ENCODE data around the gene CCNF.

Gene CCNF

DNA sequence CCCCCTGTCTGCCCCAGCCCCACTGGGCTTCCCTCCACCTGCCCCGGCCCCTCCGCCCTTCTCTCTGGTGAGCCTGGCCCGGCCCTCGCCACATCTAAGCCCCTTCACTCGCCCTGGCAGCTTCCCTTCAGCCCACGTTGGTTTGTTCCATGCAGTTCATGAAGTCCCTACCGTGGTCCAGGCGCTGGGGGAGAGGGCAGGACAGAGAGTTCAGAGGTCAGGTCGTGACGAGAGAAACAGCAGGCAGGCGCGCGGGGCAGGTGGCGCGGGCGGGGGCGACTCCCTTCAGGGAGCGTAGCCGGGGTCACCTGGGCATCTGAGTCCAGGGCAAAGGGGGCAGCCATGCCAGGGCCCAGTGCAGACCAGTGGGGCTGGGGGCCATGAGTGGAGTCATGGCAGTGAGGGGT is 21.7 kb downstream of the CCNF start:
- Mint-ChIP-seq H3K4me3 (no peak overlapping the region), H3K27me3 (no peaks in the 10 kb centered on the region), H3K27ac (ENCODE audit: low read depth) (no peak overlapping the region), H3K9me3 (no peaks in the 10 kb centered on the region), H3K4me1 (no peaks in the 10 kb centered on the region), H3K36me3 (ENCODE audit: insufficient read depth) (peaks cover 14% of the 10 kb centered on the region)
- ATAC-seq (replicated peaks; ENCODE audit: extremely low read depth, poor library complexity, severe bottlenecking) (no peak), DNase-seq (ENCODE audit: low spot score in 2 of 2) (no peak)

DNA sequence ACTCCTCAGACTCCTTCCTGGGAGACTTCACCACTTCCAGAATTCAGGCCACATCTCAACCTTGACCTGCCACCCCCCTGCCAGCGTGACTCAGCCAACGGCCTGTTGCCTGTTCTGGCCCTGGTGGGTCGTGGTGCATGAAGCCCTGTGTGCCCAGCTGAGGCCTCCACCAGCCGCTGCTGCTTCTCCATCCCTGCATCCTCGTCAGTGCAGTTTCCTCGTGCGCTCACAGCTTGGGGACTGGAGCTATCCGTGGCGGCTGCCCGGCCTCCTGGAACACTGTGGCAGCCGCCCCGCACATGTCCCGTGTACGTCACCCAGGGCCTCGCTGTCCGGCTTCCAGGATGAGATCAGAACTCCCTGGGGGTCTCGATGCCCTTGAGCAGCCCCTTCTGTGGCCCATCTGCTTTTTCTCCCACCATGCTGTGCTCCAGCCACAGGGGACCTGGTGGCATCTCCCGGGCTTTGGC is 22.6 kb downstream of the CCNF start:
- no peak for DNase-seq (ENCODE audit: low spot score in 2 of 2)
- Mint-ChIP-seq H3K27me3 (no peaks in the 10 kb centered on the region), H3K36me3 (ENCODE audit: insufficient read depth) (peaks cover 11% of the 10 kb centered on the region), H3K27ac (ENCODE audit: low read depth) (no peak overlapping the region), H3K4me3 (no peak overlapping the region), H3K4me1 (no peaks in the 10 kb centered on the region), H3K9me3 (no peaks in the 10 kb centered on the region)
- ATAC-seq (replicated peaks; ENCODE audit: extremely low read depth, poor library complexity, severe bottlenecking): no peak

DNA sequence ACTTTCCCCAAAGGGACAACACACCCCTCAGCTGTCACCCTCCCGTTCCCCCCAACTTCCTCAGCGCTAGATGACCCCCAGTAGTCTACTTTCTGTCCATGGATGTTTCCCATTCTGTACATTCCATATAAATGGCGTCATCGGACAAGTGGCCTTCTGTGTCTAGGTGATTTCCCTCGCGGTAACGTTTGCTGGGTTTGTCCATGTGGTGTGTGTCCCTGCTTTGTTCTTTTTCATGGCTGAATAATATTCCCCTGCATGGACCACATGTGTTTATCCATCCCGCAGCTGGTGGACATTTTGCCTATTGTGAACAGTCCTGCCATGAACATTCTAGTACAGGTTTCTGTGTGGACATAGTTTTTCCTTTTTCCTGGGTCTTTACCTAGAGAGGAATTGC is 23.4 kb downstream of the CCNF start:
- Mint-ChIP-seq H3K4me3 (no peak overlapping the region), H3K36me3 (ENCODE audit: insufficient read depth) (peaks cover 11% of the 10 kb centered on the region), H3K4me1 (no peaks in the 10 kb centered on the region), H3K9me3 (no peaks in the 10 kb centered on the region), H3K27me3 (no peaks in the 10 kb centered on the region), H3K27ac (ENCODE audit: low read depth) (no peak overlapping the region)
- DNase-seq (ENCODE audit: low spot score in 2 of 2): no peak
- ATAC-seq (replicated peaks; ENCODE audit: extremely low read depth, poor library complexity, severe bottlenecking): no peak

DNA sequence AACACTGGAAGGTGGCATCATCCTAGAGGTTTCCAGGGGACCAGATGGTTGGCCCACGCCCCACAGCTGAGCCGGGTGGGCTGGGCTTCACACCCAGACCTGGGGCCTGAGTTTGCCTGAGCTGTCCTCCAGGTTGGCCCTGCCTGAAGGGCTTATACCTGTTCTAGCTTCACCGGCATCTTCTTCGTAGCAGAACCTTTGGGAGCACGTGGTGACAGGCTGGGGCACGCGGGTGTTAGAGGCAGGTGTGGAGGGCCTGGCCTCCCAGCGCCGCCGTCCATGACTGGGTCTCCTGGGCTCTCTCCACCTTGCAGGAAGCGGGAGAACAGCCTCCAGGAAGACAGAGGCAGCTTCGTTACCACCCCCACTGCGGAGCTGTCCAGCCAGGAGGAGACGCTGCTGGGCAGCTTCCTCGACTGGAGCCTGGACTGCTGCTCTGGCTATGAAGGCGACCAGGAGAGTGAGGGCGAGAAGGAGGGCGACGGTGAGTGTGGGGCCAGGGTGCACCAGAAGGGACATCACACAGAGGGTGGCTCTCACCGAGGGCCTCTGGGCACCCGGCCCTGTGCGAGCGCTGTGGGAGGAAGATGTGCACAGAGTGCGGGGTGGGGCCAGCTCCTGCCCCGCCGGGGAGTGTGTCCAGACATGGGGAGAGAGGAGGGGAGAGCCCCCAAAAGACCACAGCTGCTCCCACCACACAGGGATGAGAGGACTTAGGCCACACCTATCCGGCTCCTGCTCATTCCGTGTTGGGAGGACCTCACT is 26.0 kb downstream of the CCNF start:
- Mint-ChIP-seq H3K4me1 (peaks cover 6% of the 10 kb centered on the region), H3K27me3 (no peaks in the 10 kb centered on the region), H3K4me3 (no peak overlapping the region), H3K36me3 (ENCODE audit: insufficient read depth) (peaks cover 13% of the 10 kb centered on the region), H3K27ac (ENCODE audit: low read depth) (no peak overlapping the region), H3K9me3 (no peaks in the 10 kb centered on the region)
- DNase-seq (ENCODE audit: low spot score in 2 of 2) (no peak), ATAC-seq (replicated peaks; ENCODE audit: extremely low read depth, poor library complexity, severe bottlenecking) (no peak)

DNA sequence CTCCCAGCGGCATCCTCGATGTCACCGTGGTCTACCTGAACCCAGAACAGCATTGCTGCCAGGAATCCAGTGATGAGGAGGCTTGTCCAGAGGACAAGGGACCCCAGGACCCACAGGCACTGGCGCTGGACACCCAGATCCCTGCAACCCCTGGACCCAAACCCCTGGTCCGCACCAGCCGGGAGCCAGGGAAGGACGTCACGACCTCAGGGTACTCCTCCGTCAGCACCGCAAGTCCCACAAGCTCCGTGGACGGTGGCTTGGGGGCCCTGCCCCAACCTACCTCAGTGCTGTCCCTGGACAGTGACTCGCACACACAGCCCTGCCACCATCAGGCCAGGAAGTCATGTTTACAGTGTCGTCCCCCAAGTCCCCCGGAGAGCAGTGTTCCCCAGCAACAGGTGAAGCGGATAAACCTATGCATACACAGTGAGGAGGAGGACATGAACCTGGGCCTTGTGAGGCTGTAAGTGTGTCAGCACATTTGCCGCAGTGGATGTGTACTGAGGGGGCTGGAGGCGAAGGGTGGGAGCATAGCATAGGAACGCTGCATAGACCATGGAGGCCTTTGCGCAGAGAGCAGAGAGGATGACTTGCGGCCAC is 27.4 kb downstream of the CCNF start:
- DNase-seq (ENCODE audit: low spot score in 2 of 2): no peak
- ATAC-seq (replicated peaks; ENCODE audit: extremely low read depth, poor library complexity, severe bottlenecking): no peak
- H3K4me3 Mint-ChIP-seq: no peak overlapping the region
- no peaks in the 10 kb centered on the region for H3K27me3 Mint-ChIP-seq
- peaks cover 6% of the 10 kb centered on the region for H3K4me1 Mint-ChIP-seq
- H3K9me3 Mint-ChIP-seq: no peaks in the 10 kb centered on the region
- H3K36me3 Mint-ChIP-seq (ENCODE audit: insufficient read depth): peaks cover 8% of the 10 kb centered on the region
- no peak overlapping the region for H3K27ac Mint-ChIP-seq (ENCODE audit: low read depth)

DNA sequence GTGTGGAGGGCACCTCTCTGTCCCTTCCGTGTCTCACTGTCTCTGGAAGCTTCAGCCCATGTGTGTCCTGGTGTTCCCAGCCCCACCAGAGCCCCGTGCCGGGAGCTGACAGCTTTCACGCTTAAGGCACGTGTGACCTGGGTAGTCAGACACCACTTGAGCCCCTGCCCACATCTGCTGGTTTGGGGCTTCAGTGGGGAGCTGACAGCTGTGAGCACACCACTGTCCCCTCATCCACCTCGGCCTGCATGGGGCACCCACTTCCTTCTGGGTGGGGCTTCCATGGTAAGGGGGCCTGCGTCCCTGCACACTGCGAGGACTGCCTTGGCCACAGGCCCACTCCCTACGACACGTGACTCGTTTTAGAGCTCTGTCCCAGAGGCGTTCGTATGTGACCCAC is 28.0 kb downstream of the CCNF start:
- Mint-ChIP-seq H3K4me3 (no peak overlapping the region), H3K27ac (ENCODE audit: low read depth) (no peak overlapping the region), H3K36me3 (ENCODE audit: insufficient read depth) (peaks cover 5% of the 10 kb centered on the region), H3K9me3 (no peaks in the 10 kb centered on the region), H3K27me3 (no peaks in the 10 kb centered on the region), H3K4me1 (peaks cover 6% of the 10 kb centered on the region)
- no peak for ATAC-seq (replicated peaks; ENCODE audit: extremely low read depth, poor library complexity, severe bottlenecking)
- no peak for DNase-seq (ENCODE audit: low spot score in 2 of 2)

DNA sequence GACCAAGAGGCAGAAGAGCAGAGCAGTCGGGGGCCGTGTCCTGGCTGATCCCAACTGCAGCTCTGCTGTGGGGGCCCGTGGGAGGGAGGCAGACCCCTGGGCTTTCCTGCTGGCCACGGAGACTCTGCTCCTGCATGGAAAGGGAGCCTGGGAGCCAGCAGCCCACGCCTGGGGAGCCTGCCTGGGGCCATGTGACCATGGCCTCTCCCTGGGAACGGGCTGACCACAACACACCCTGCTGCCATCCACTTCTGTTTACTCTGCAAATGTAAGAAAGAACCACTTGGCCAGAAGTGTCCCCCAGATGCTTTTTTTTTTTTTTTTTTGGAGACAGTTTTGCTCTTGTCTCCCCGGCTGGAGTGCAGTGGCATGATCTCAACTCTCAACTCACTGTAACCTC is 28.7 kb downstream of the CCNF start:
- Mint-ChIP-seq H3K9me3 (no peaks in the 10 kb centered on the region), H3K27me3 (no peaks in the 10 kb centered on the region), H3K27ac (ENCODE audit: low read depth) (no peak overlapping the region), H3K36me3 (ENCODE audit: insufficient read depth) (peaks cover 5% of the 10 kb centered on the region), H3K4me1 (peaks cover 6% of the 10 kb centered on the region), H3K4me3 (no peak overlapping the region)
- no peak for ATAC-seq (replicated peaks; ENCODE audit: extremely low read depth, poor library complexity, severe bottlenecking)
- no peak for DNase-seq (ENCODE audit: low spot score in 2 of 2)

DNA sequence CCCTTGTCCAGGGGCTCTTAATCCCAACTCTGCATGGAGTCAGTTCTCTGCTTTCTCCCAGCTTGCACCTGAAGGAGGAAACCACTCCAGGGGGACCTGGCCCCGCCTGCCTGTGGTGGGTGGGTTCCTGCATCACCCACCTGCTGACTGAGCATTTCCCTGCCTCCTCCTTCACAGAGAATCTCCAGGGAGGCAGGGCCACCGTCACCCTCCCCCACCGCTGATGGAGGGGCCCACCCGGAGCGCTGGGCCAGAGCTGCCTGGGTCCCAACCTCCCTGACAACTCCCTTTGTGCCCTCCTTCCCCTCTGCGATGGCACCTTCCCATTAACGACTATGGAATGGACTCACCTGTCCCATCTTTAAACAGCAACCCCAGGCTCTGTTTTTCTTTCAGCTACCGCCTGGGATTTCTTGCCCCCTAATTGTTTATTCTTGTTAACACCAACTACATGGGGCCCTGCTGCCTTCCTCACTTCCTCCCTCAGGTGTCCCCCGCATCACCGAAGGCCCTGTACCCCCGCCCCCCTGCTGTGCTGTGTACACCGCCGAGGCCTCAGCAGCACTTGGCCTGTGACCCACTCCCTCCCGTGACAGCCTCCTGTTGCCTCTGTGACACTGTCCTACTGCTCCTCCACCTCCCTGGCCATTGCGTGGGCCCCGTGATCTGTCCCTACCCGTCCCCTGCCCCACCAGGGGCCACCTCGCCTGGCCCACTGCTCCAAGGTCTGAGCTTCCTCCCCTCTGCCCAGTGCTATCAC is 29.8 kb downstream of the CCNF start:
- Mint-ChIP-seq H3K9me3 (no peaks in the 10 kb centered on the region), H3K27ac (ENCODE audit: low read depth) (peak overlapping the region; percentile 24), H3K27me3 (no peaks in the 10 kb centered on the region), H3K36me3 (ENCODE audit: insufficient read depth) (peaks cover 5% of the 10 kb centered on the region), H3K4me3 (peak overlapping the region; percentile 76), H3K4me1 (peaks cover 6% of the 10 kb centered on the region)
- ATAC-seq (replicated peaks; ENCODE audit: extremely low read depth, poor library complexity, severe bottlenecking): no peak
- DNase-seq (ENCODE audit: low spot score in 2 of 2): no peak

DNA sequence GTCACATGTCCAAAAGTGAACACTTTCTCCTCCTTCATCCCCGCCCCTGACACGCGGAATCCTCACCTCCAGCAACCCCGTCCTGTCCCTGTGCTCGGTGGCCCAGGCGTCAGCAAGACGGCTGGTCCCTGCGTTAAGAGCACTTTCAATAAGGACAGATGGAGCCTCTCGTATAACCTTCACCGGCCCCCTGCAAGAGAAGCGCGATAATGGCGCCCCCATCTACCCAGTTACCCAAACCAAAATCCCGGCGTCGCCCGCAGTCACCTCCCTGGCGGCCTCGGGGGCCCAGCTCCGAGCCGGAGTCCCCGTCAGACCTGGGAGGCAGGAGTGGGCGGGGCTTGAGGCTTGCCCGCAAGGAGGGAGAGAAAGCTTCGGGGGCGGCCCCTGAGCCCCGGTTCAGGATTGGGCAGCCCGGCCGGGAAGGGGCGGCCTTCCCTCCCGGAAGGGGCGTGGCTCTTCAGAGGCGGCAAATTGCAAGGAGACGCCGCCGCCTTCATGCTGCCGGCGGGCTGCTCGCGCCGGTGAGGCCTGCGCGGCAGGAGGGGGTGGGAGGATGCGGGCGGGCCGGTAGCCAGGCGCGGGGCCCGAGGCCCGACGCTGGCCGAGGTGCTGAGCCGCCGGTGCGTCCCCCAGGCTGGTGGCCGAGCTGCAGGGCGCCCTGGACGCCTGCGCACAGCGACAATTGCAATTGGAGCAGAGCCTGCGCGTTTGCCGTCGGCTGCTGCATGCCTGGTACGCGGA is 30.6 kb downstream of the CCNF start, which contains the start of gene TEDC2:
TSS of gene TEDC2 (plus strand) at position 463 of the 744 bp plus-strand sequence. CDS start at position 499, 36 bp downstream.
- peak within 1 kb of the TSS; percentile 24 for H3K27ac Mint-ChIP-seq (ENCODE audit: low read depth)
- no peaks in the 10 kb centered on the region for H3K9me3 Mint-ChIP-seq
- peaks cover 3% of the 10 kb centered on the region for H3K36me3 Mint-ChIP-seq (ENCODE audit: insufficient read depth)
- H3K4me1 Mint-ChIP-seq: peaks cover 6% of the 10 kb centered on the region
- peak within 1 kb of the TSS; percentile 76 for H3K4me3 Mint-ChIP-seq
- peak; percentile 98 for ATAC-seq (replicated peaks; ENCODE audit: extremely low read depth, poor library complexity, severe bottlenecking)
- DNase-seq (ENCODE audit: low spot score in 2 of 2): peak; percentile 92 to 94
- H3K27me3 Mint-ChIP-seq: no peaks in the 10 kb centered on the region

DNA sequence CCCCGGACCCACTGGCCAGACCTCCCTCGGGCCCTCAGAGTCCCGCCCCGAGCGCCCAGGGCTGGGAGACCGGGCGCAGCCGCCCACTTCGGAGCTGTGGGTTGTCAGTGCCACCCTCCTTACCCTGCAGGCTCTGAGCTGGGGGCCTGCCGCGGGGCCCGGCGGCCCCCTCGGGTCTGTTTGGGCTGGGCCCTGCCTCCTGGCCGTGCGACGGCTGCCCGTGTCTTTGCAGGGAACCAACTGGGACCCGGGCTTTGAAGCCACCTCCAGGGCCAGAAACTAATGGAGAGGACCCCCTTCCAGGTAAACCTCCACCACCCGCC is 31.1 kb downstream of the CCNF start:
- Mint-ChIP-seq H3K36me3 (ENCODE audit: insufficient read depth) (peaks cover 3% of the 10 kb centered on the region), H3K27ac (ENCODE audit: low read depth) (no peak overlapping the region), H3K4me3 (no peak overlapping the region), H3K27me3 (no peaks in the 10 kb centered on the region), H3K4me1 (peaks cover 6% of the 10 kb centered on the region), H3K9me3 (no peaks in the 10 kb centered on the region)
- no peak for DNase-seq (ENCODE audit: low spot score in 2 of 2)
- peak; percentile 2 for ATAC-seq (replicated peaks; ENCODE audit: extremely low read depth, poor library complexity, severe bottlenecking)

DNA sequence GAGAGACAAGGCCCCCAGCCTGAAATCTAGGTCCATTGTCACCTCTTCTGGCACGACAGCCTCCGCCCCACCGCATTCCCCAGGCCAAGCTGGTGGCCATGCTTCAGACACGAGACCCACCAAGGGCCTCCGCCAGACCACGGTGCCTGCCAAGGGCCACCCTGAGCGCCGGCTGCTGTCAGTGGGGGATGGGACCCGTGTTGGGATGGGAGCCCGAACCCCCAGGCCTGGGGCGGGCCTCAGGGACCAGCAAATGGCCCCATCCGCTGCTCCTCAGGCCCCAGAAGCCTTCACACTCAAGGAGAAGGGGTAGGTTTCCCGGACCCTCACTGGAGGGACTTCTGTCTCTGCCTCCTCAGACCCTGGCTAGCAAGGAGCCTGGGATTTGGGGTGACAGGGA is 31.7 kb downstream of the CCNF start:
- H3K27me3 Mint-ChIP-seq: no peaks in the 10 kb centered on the region
- H3K4me3 Mint-ChIP-seq: no peak overlapping the region
- no peak overlapping the region for H3K27ac Mint-ChIP-seq (ENCODE audit: low read depth)
- no peaks in the 10 kb centered on the region for H3K9me3 Mint-ChIP-seq
- DNase-seq (ENCODE audit: low spot score in 2 of 2) (no peak), ATAC-seq (replicated peaks; ENCODE audit: extremely low read depth, poor library complexity, severe bottlenecking) (no peak)
- peaks cover 6% of the 10 kb centered on the region for H3K4me1 Mint-ChIP-seq
- peaks cover 3% of the 10 kb centered on the region for H3K36me3 Mint-ChIP-seq (ENCODE audit: insufficient read depth)

DNA sequence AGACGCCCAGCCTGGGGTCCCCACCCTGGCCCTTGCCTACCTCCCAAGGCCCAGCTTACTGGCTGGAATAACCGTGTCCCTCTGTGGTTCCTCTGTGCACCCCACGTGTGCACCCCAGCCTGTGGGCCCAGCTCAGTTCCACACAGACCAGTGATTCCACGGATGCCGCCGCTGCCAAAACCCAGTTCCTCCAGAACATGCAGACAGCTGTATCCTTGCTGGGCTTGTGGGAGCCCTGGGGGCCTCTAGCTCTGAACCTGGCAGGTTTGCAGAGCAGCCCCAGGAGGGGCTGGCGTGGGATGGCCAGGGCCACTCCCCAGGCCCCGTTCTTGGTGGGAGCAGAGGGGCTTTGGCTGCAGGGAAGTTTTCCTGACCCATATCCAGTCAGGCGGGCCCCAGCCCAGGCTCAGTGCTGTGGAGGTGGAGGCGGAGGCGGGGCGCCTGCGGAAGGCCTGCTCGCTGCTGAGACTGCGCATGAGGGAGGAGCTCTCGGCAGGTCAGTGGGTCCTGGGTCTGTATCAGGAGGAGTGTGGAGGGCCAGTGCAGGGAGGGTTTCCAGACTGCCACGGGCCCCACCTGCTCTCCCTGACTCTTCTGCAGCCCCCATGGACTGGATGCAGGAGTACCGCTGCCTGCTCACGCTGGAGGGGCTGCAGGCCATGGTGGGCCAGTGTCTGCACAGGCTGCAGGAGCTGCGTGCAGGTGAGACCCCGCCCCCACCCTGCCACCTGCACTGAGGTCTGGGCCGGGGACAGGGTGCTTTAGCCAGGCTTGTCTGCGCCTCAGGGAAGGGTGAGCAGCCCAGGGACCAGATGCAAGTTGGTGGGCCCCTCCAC is 33.0 kb downstream of the CCNF start:
- H3K27ac Mint-ChIP-seq (ENCODE audit: low read depth): no peak overlapping the region
- no peaks in the 10 kb centered on the region for H3K9me3 Mint-ChIP-seq
- ATAC-seq (replicated peaks; ENCODE audit: extremely low read depth, poor library complexity, severe bottlenecking) (no peak), DNase-seq (ENCODE audit: low spot score in 2 of 2) (no peak)
- no peaks in the 10 kb centered on the region for H3K27me3 Mint-ChIP-seq
- H3K36me3 Mint-ChIP-seq (ENCODE audit: insufficient read depth): peaks cover 3% of the 10 kb centered on the region
- no peak overlapping the region for H3K4me3 Mint-ChIP-seq
- H3K4me1 Mint-ChIP-seq: peaks cover 6% of the 10 kb centered on the region

All from central memory CD8-positive, alpha-beta T cell (primary cell).